ENCODE measurements around the gene ARHGAP24. TPM values are rescaled to one million over a fixed set of nuclear protein-coding genes. Genes with fewer than 3 reads are reported as not detected.

ARHGAP24 gene
- total RNA-seq, 1 donor from 2014 or later = 11.1 TPM

DNA sequence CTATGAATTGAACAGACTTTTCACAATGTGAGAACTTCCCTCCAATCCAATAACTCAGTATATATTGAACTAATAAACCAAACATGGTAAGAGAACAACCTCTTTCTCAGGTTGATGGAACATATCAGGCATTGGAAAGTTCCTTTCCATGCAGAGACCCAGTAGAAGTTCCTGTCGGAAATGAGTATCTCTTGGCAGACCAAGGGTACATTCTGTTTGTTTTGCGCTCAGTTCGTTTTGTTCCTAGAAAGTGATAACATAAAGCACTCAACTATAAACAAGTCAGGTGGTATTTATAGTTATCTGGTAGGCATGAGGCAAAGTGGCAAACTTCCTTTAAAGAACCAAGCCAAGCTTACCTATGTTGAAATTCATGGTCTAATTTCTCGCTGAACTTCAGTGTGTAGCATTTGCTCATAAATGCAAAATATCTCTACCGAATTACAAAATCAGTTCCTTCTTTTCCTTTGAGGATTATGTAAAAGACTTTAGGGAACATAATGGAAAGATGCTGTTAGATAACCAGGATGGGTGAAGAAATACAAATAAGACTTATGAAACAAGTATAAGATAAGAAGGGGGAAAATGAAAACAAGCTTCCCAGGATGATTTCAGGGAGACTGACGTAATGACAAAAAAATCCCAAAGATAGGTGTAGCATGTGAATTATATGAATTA, 120.3 kb downstream of the ARHGAP24 start:
- FAIRE-seq (no peak), DNase-seq (ENCODE audit: low read depth) (no peak)
- H3K27me3 ChIP-seq (ENCODE audit: control insufficient read depth, insufficient read depth, low read length) = no peaks in the 10 kb centered on the region
- TF ChIP-seq, protein P1, sequence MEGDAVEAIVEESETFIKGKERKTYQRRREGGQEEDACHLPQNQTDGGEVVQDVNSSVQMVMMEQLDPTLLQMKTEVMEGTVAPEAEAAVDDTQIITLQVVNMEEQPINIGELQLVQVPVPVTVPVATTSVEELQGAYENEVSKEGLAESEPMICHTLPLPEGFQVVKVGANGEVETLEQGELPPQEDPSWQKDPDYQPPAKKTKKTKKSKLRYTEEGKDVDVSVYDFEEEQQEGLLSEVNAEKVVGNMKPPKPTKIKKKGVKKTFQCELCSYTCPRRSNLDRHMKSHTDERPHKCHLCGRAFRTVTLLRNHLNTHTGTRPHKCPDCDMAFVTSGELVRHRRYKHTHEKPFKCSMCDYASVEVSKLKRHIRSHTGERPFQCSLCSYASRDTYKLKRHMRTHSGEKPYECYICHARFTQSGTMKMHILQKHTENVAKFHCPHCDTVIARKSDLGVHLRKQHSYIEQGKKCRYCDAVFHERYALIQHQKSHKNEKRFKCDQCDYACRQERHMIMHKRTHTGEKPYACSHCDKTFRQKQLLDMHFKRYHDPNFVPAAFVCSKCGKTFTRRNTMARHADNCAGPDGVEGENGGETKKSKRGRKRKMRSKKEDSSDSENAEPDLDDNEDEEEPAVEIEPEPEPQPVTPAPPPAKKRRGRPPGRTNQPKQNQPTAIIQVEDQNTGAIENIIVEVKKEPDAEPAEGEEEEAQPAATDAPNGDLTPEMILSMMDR (IDR thresholded peaks at IDR 0.05; ENCODE audit: insufficient read depth, low read length, severe bottlenecking) = no peak
- no peak overlapping the region for H3K4me3 ChIP-seq (ENCODE audit: low read depth, low read length)
- no peaks in the 10 kb centered on the region for H3K36me3 ChIP-seq (ENCODE audit: control insufficient read depth, insufficient read depth, low read length)

- no peaks in the 10 kb centered on the region for H3K27me3 ChIP-seq (ENCODE audit: control insufficient read depth, insufficient read depth, low read length)
- TF ChIP-seq, protein P1 (IDR thresholded peaks at IDR 0.05; ENCODE audit: insufficient read depth, low read length, severe bottlenecking) = no peak
- H3K36me3 ChIP-seq (ENCODE audit: control insufficient read depth, insufficient read depth, low read length) = no peaks in the 10 kb centered on the region
- FAIRE-seq = no peak
- no peak overlapping the region for H3K4me3 ChIP-seq (ENCODE audit: low read depth, low read length)
- DNase-seq (ENCODE audit: low read depth) = no peak
Observed at GRCh38 chr4:85595796-85596559, 121.0 kb downstream of the ARHGAP24 start.

DNA sequence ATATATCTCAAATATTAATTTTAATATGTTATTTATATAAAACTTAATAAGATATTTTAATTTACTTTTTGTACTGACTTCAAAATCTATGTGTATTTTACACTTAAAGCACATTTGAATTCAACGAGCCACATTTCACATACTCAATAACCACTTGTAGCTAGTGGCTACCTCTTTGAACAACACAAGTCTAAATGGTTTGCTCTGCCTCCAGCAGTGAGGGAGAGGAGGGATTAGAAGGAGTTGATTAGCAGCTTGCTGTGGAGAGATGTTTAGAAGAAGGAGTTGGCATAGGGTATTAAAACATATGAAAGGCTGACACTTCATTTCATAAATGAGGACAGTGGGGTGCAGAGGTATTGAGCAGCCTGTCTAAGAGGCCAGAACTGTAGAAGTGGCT, 124.0 kb downstream of the ARHGAP24 start:
- no peaks in the 10 kb centered on the region for H3K36me3 ChIP-seq (ENCODE audit: control insufficient read depth, insufficient read depth, low read length)
- TF ChIP-seq, protein P1 (IDR thresholded peaks at IDR 0.05; ENCODE audit: insufficient read depth, low read length, severe bottlenecking) = no peak
- H3K4me3 ChIP-seq (ENCODE audit: low read depth, low read length) = no peak overlapping the region
- FAIRE-seq (no peak), DNase-seq (ENCODE audit: low read depth) (no peak)
- H3K27me3 ChIP-seq (ENCODE audit: control insufficient read depth, insufficient read depth, low read length) = no peaks in the 10 kb centered on the region

GRCh38 chr4:85600501-85600900, 125.6 kb downstream of the ARHGAP24 start:
- FAIRE-seq (no peak), DNase-seq (ENCODE audit: low read depth) (no peak)
- no peaks in the 10 kb centered on the region for H3K36me3 ChIP-seq (ENCODE audit: control insufficient read depth, insufficient read depth, low read length)

GRCh38 chr4:85603437-85604336, 128.7 kb downstream of the ARHGAP24 start:
- no peaks in the 10 kb centered on the region for H3K36me3 ChIP-seq (ENCODE audit: control insufficient read depth, insufficient read depth, low read length)
- FAIRE-seq = no peak
- TF ChIP-seq, protein P1 (IDR thresholded peaks at IDR 0.05; ENCODE audit: insufficient read depth, low read length, severe bottlenecking) = no peak
- no peak overlapping the region for H3K4me3 ChIP-seq (ENCODE audit: low read depth, low read length)
- no peaks in the 10 kb centered on the region for H3K27me3 ChIP-seq (ENCODE audit: control insufficient read depth, insufficient read depth, low read length)
- peak; percentile 12 for DNase-seq (ENCODE audit: low read depth)

More at GRCh38 chr4:85600501-85600900, 125.6 kb downstream of the ARHGAP24 start:
- TF ChIP-seq, protein P1 (IDR thresholded peaks at IDR 0.05; ENCODE audit: insufficient read depth, low read length, severe bottlenecking) = no peak
- H3K27me3 ChIP-seq (ENCODE audit: control insufficient read depth, insufficient read depth, low read length) = no peaks in the 10 kb centered on the region
- H3K4me3 ChIP-seq (ENCODE audit: low read depth, low read length) = no peak overlapping the region

All from bronchial epithelial cell (primary cell).